Upper lobe of right lung (tissue), 1 donor: Measurements from ENCODE around the gene KRTDAP. TPM values are rescaled to one million over a fixed set of nuclear protein-coding genes. Genes with fewer than 3 reads are reported as not detected.

Source experiments
- ATAC-seq: fragments of 200-7000 bp; cut with Tn5 transposase; one replicate; pipeline ENCODE4 v1.9.1; 2020; ENCODE audit warnings: mild to moderate bottlenecking, moderate library complexity
- DNase-seq: peaks from one replicate; pipeline ENCODE4 v3.0.0-alpha.2; 2020
- H3K27ac ChIP-seq: fragments of 200-600 bp; one replicate; pipeline ENCODE4 v1.8.0; 2022
- H3K27me3 ChIP-seq: fragments of 200-600 bp; one replicate; pipeline ENCODE4 v1.8.0; 2022; ENCODE audit warnings: mild to moderate bottlenecking
- H3K36me3 ChIP-seq: fragments of 200-600 bp; one replicate; pipeline ENCODE4 v1.8.0; 2022
- H3K4me1 ChIP-seq: fragments of 200-600 bp; one replicate; pipeline ENCODE4 v1.8.0; 2022
- H3K4me3 ChIP-seq: fragments of 200-600 bp; one replicate; pipeline ENCODE4 v1.8.0; 2022; ENCODE audit warnings: mild to moderate bottlenecking
- H3K9me3 ChIP-seq: fragments of 200-600 bp; one replicate; pipeline ENCODE4 v1.8.0; 2022
- CTCF ChIP-seq: fragments of 200-600 bp; IDR thresholded peaks from one replicate; pipeline ENCODE4 v1.8.0; 2022; ENCODE audit warnings: antibody characterized with exemption
- intact Hi-C: fragments of 100-400 bp; cut with DNase I; formaldehyde crosslinking; loops from one replicate; pipeline ENCODE4 v1.11.0; 2022
- total RNA-seq: library from RNA; stranded (reverse); fragmentation: NEBNext Ultra II Directional; extraction: Animal tissue kit (Norgen Biotek cat#: 25700); gene quantifications from one replicate; pipeline ENCODE4 v1.2.1, GENCODE V29; 2021
- donor health status: DM: no; HTN: yes; CAD: no; lungs with severe emphysema.

KRTDAP gene
- total RNA-seq, 1 donor from 2014 or later: not detected

DNA sequence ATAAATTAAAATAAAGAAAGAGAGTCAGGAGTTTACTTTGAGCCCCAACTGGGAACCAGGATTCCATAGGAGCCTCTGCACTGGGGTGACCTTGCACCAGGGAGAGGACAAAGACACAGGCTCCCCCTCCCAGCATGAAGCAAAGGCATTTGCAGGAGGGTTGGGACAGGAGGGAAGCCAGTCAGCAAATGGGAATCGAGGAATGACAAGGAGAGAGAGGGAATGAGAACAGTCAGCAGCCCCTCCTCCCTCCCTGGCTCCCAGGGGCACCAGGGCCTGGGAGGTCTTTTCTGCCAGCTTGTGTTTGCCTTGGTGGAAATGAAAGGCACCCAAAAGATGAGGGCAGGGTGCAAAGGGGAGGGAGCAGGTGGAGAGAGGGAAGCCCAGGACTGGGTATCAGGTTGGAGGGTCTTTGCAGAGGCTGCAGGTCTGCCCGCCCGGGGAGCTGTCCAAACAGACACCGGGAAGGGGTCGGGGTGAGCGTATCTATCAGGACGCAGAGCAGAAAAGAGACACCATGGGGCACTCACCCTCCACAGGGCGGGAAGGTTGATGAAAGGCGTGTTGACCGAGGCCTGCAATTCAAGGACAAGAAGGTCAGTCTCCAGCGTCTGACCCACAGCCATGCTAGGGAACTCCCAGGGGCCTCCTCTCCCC, 34.0 kb upstream of the KRTDAP start:
- Histone ChIP-seq H3K4me1 (no peaks in the 10 kb centered on the region), H3K27me3 (peaks cover 21% of the 10 kb centered on the region), H3K4me3 (no peak overlapping the region), H3K36me3 (no peaks in the 10 kb centered on the region), H3K27ac (no peak overlapping the region), H3K9me3 (no peaks in the 10 kb centered on the region)
- ATAC-seq (no peak), DNase-seq (no peak)
- no peak for TF ChIP-seq CTCF
- intact Hi-C loops: no loop called here

DNA sequence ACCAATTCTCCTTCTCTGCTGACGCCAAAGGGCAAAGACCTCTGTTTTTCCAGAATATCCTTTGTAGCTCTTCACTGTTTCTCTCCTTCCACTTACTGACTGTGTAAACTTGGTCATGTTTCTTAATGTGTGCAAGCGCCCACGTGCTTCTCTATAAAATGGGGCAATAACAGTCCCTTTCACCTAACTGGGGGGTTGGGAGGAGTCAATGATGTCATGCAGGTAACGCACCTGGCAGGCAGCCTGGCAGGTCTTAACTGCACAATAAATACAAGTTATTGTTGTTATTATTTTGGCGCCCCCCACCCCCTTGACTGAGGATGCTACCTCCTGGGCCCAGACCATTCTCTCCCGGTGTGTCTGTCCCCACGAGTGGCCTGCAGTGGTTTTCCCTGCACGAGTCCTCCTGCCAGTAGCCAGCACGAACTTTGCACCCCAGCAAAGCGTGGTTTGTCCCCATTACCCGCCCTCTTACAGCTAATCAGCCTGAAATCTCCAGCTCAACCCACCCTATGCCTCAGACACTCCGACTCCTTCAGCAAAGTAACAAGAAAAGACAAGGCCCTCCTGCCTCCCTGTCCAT, 32.6 kb upstream of the KRTDAP start:
- TF ChIP-seq CTCF: no peak

GRCh38 chr19:35521124-35521743, 31.0 kb upstream of the KRTDAP start:
- no peaks in the 10 kb centered on the region for H3K4me1 ChIP-seq
- intact Hi-C loops: no loop called here
- H3K27ac ChIP-seq: no peak overlapping the region
- no peak for DNase-seq
- peaks cover 18% of the 10 kb centered on the region for H3K27me3 ChIP-seq
- ATAC-seq: no peak
- H3K36me3 ChIP-seq: no peaks in the 10 kb centered on the region
- no peaks in the 10 kb centered on the region for H3K9me3 ChIP-seq
- TF ChIP-seq CTCF: no peak
- H3K4me3 ChIP-seq: no peak overlapping the region

More for the DNA sequence above, 32.6 kb upstream of the KRTDAP start:
- H3K4me3 ChIP-seq: no peak overlapping the region
- no peaks in the 10 kb centered on the region for H3K9me3 ChIP-seq
- H3K27ac ChIP-seq: no peak overlapping the region
- no peak for ATAC-seq
- peaks cover 18% of the 10 kb centered on the region for H3K27me3 ChIP-seq
- H3K4me1 ChIP-seq: no peaks in the 10 kb centered on the region
- no peaks in the 10 kb centered on the region for H3K36me3 ChIP-seq
- DNase-seq: no peak
- intact Hi-C loops: no loop called here

DNA sequence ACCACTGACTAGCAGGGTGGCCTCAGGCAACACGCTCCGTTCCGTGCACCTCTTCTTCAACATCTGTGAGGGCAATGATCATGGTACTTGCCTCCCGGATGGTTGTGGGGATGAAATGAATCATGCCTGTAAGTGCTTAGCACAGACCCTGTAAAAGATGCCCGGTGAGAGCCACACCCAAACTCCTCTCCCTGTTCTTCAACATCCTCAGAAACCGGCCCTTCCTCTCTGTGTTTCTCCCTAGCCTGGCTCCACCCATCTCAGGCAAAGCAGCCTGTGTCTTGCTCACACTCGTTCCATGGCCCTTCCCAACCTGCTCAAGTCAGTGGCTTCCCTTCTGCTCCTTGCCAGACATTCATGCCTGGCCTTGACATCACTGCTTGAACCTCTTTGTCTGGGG, 29.0 kb upstream of the KRTDAP start:
- Histone ChIP-seq H3K36me3 (no peaks in the 10 kb centered on the region), H3K27me3 (peaks cover 9% of the 10 kb centered on the region), H3K4me3 (no peak overlapping the region), H3K4me1 (no peaks in the 10 kb centered on the region), H3K9me3 (no peaks in the 10 kb centered on the region), H3K27ac (no peak overlapping the region)
- TF ChIP-seq CTCF: no peak
- no peak for ATAC-seq
- intact Hi-C loops: no loop called here
- DNase-seq: no peak

DNA sequence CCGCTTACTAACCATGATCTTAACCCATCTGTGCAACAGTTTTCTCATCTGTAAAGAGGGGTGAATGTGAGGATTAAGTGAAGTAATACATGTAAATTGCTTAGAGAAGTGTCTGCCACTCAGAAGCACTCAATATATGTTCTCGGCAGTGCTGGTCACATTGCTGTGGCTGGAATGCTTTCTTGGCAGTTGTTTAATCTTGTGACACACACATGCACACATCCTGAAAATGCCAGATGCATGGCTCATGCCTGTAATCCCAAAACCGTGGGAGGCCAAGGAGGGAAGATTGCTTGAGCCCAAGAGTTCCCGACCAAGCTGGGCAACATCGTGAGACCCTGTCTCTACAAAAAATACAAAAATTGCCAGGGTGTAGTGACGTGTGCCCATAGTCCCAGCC, 28.0 kb upstream of the KRTDAP start:
- no peak overlapping the region for H3K4me3 ChIP-seq
- peaks cover 18% of the 10 kb centered on the region for H3K27me3 ChIP-seq
- DNase-seq (no peak), ATAC-seq (peak; percentile 61)
- intact Hi-C loops: no loop called here
- H3K27ac ChIP-seq: no peak overlapping the region
- no peaks in the 10 kb centered on the region for H3K36me3 ChIP-seq
- H3K4me1 ChIP-seq: no peaks in the 10 kb centered on the region
- H3K9me3 ChIP-seq: no peaks in the 10 kb centered on the region
- no peak for TF ChIP-seq CTCF
